Endothelial cell (in vitro differentiated cells): ENCODE data around the gene ITPKB. TPM values are rescaled to one million over a fixed set of nuclear protein-coding genes. Genes with fewer than 3 reads are reported as not detected.
A peak's percentile ranks its signal among the peaks of the same experiment; 100 is the strongest.

Experiments used
- DNase-seq: peaks from one replicate; pipeline ENCODE4 v3.0.0; 2021; ENCODE audit warnings: low spot score
- H3K27ac Mint-ChIP-seq: one replicate; pipeline ENCODE4 v1.8.0; 2021; ENCODE audit warnings: mixed read lengths, inconsistent platforms; ENCODE audit not compliant: unreplicated experiment
- H3K27me3 Mint-ChIP-seq: one replicate; pipeline ENCODE4 v1.8.0; 2021; ENCODE audit warnings: mild to moderate bottlenecking, moderate library complexity, mixed read lengths, inconsistent platforms; ENCODE audit not compliant: unreplicated experiment
- H3K36me3 Mint-ChIP-seq: one replicate; pipeline ENCODE4 v1.8.0; 2021; ENCODE audit warnings: mild to moderate bottlenecking, low read depth, mixed read lengths, inconsistent platforms; ENCODE audit not compliant: unreplicated experiment
- H3K4me1 Mint-ChIP-seq: one replicate; pipeline ENCODE4 v1.8.0; 2021; ENCODE audit warnings: mild to moderate bottlenecking, mixed read lengths, inconsistent platforms; ENCODE audit not compliant: unreplicated experiment
- H3K4me3 Mint-ChIP-seq: one replicate; pipeline ENCODE4 v1.8.0; 2021; ENCODE audit warnings: mild to moderate bottlenecking, mixed read lengths, inconsistent platforms; ENCODE audit not compliant: unreplicated experiment
- H3K9me3 Mint-ChIP-seq: one replicate; pipeline ENCODE4 v1.8.0; 2021; ENCODE audit warnings: mixed read lengths, inconsistent platforms; ENCODE audit not compliant: unreplicated experiment
- CTCF ChIP-seq: fragments of 200-600 bp; sonication (generic); IDR thresholded peaks from one replicate; pipeline ENCODE4 v1.5.0; 2021; ENCODE audit warnings: antibody characterized with exemption; ENCODE audit not compliant: unreplicated experiment
- total RNA-seq: library from RNA; stranded (reverse); fragmentation: NEBNext Ultra II Directional; extraction: Animal tissue kit (Norgen Biotek cat#: 25700); gene quantifications from one replicate; pipeline ENCODE4 v1.2.1, GENCODE V29; 2021; ENCODE audit not compliant: unreplicated experiment

ITPKB gene
- total RNA-seq, 1 donor from 2014 or later, result 144 TPM

GRCh38 chr1:226643611-226644540 lies 95.2 kb downstream of the ITPKB start:
- H3K9me3 Mint-ChIP-seq, result no peaks in the 10 kb centered on the region
- DNase-seq, result no peak
- no peak for TF ChIP-seq CTCF
- peak overlapping the region; percentile 84 for H3K4me3 Mint-ChIP-seq
- H3K27me3 Mint-ChIP-seq, result peaks cover 20% of the 10 kb centered on the region
- peaks cover 32% of the 10 kb centered on the region for H3K4me1 Mint-ChIP-seq
- no peak overlapping the region for H3K27ac Mint-ChIP-seq
- peaks cover 48% of the 10 kb centered on the region for H3K36me3 Mint-ChIP-seq

GRCh38 chr1:226643177-226643576 lies 95.9 kb downstream of the ITPKB start:
- Mint-ChIP-seq H3K4me3 (peak overlapping the region; percentile 84), H3K27me3 (peaks cover 23% of the 10 kb centered on the region), H3K27ac (no peak overlapping the region), H3K36me3 (peaks cover 46% of the 10 kb centered on the region), H3K4me1 (peaks cover 28% of the 10 kb centered on the region), H3K9me3 (no peaks in the 10 kb centered on the region)
- no peak for TF ChIP-seq CTCF
- no peak for DNase-seq

GRCh38 chr1:226642421-226642820 lies 96.7 kb downstream of the ITPKB start:
- Mint-ChIP-seq H3K36me3 (peaks cover 42% of the 10 kb centered on the region), H3K9me3 (no peaks in the 10 kb centered on the region), H3K4me3 (no peak overlapping the region), H3K27me3 (peaks cover 19% of the 10 kb centered on the region), H3K4me1 (peaks cover 24% of the 10 kb centered on the region), H3K27ac (no peak overlapping the region)
- DNase-seq, result no peak
- no peak for TF ChIP-seq CTCF

- H3K9me3 Mint-ChIP-seq, result no peaks in the 10 kb centered on the region
- peaks cover 27% of the 10 kb centered on the region for H3K4me1 Mint-ChIP-seq
- peak overlapping the region; percentile 37 for H3K4me3 Mint-ChIP-seq
- TF ChIP-seq CTCF, result no peak
- peaks cover 18% of the 10 kb centered on the region for H3K27me3 Mint-ChIP-seq
- no peak for DNase-seq
- peak overlapping the region; percentile 30 for H3K27ac Mint-ChIP-seq
- H3K36me3 Mint-ChIP-seq, result peaks cover 47% of the 10 kb centered on the region
These were observed 97.3 kb downstream of the ITPKB start for GRCh38 chr1:226641671-226642231.
